HepG2 (cell line): ENCODE results near the gene AUTS2. TPM values are rescaled to one million over a fixed set of nuclear protein-coding genes. Genes with fewer than 3 reads are reported as not detected.

Experiments
- ATAC-seq: fragments of 200-7000 bp; cut with Tn5 transposase; 3 replicates; pipeline ENCODE4 v1.9.1; 2020; ENCODE audit warnings: mild to moderate bottlenecking, moderate library complexity
- BruUV-seq: library from RNA; stranded (reverse); fragments of 400-500 nt; replicated peaks from 2 replicates; lab custom pipeline; 2021; lab: Mats Ljungman, UMichigan
- CTCF ChIA-PET: fragments of 300-600 bp; formaldehyde crosslinking; extraction: SDS; loops from one replicate; lab custom pipeline; 2021; ENCODE audit warnings: low total read pairs, inconsistent platforms, low intra/inter-chr PET ratio; lab: Yijun Ruan, JAX
- POLR2A ChIA-PET: fragments of 350-600 bp; sonication (Branson Sonifier 250); formaldehyde crosslinking; loops from one replicate; lab custom pipeline; 2020; ENCODE audit warnings: antibody characterized with exemption, inconsistent platforms; lab: Yijun Ruan, JAX
- DNase-seq: peaks from one replicate; pipeline ENCODE4 v3.0.0-alpha.2; 2015; ENCODE audit warnings: low spot score
- FAIRE-seq: peaks from 3 replicates; lab custom pipeline; 2011; peaks lifted over from hg19 to GRCh38; lab: Jason Lieb, UNC
- H2AFZ ChIP-seq: one replicate; pipeline ENCODE4 v1.6.1; 2011; ENCODE audit warnings: low read length, inconsistent platforms
- H3K27ac ChIP-seq: fragments of 300-600 bp; 3 replicates; pipeline ENCODE4 v1.8.0; 2011; ENCODE audit warnings: mixed run types, mild to moderate bottlenecking, mixed read lengths, low read length, inconsistent platforms; ENCODE audit not compliant: insufficient read depth; ENCODE audit errors: extremely low read length
- H3K27me3 ChIP-seq, 2 experiments: fragments of 200-600 bp in 1 of 2; 2 replicates in 1 of 2; 3 replicates in 1 of 2; pipeline versions ENCODE4 v1.6.0 to v1.8.0; 2011; ENCODE audit warnings: low read length in 2 of 2, mild to moderate bottlenecking in 2 of 2, moderate library complexity in 2 of 2, inconsistent platforms in 1 of 2; ENCODE audit not compliant: insufficient read depth in 2 of 2, control insufficient read depth in 1 of 2
- H3K36me3 ChIP-seq, 2 experiments: fragments of 200-600 bp in 1 of 2; replicated peaks in 1 of 2; 2 replicates in 1 of 2; 3 replicates in 1 of 2; pipeline versions ENCODE4 v1.5.1 to v1.8.0; 2011; ENCODE audit warnings: low read length in 2 of 2, inconsistent platforms in 1 of 2; ENCODE audit not compliant: insufficient read depth in 2 of 2, control insufficient read depth in 1 of 2
- H3K4me1 ChIP-seq: 2 replicates; pipeline ENCODE4 v1.5.1; 2012; ENCODE audit warnings: low read length, inconsistent platforms; ENCODE audit not compliant: insufficient read depth
- H3K4me2 ChIP-seq: 2 replicates; pipeline ENCODE4 v1.6.0; 2011; ENCODE audit warnings: low read depth, low read length, inconsistent platforms
- H3K4me3 ChIP-seq, 3 experiments: fragments of 200-600 bp in 1 of 3; sonication (generic), shearing (Covaris generic) in 1 of 3; replicated peaks in 1 of 3; 2 replicates each; pipeline ENCODE4 v1.5.1; 2011 to 2016; ENCODE audit warnings: low read length in 3 of 3, inconsistent platforms in 2 of 3, low read depth in 2 of 3, mild to moderate bottlenecking in 2 of 3, control low read depth in 1 of 3, mixed read lengths in 1 of 3; ENCODE audit not compliant: insufficient read depth in 1 of 3
- H3K79me2 ChIP-seq: one replicate; pipeline ENCODE4 v1.6.1; 2011; ENCODE audit warnings: low read length, inconsistent platforms; ENCODE audit not compliant: insufficient read depth
- H3K9ac ChIP-seq: 2 replicates; pipeline ENCODE4 v1.6.0; 2011; ENCODE audit warnings: mild to moderate bottlenecking, low read depth, low read length, inconsistent platforms; ENCODE audit not compliant: insufficient read depth
- H3K9me3 ChIP-seq: 2 replicates; pipeline ENCODE4 v1.5.1; 2012; ENCODE audit warnings: mild to moderate bottlenecking, low read length
- H4K20me1 ChIP-seq: 2 replicates; pipeline ENCODE4 v1.6.0; 2011; ENCODE audit warnings: inconsistent platforms, mild to moderate bottlenecking, low read length, moderate library complexity; ENCODE audit not compliant: insufficient read depth
- ETV5 ChIP-seq: IDR thresholded peaks from 2 replicates; pipeline ENCODE4 v1.6.1; 2018; ENCODE audit warnings: missing biosample characterization, missing genetic modification reagents, inconsistent platforms, borderline replicate concordance
- FOXP1 ChIP-seq, 2 experiments: fragments of 450-650 bp in 1 of 2; IDR thresholded peaks; 2 replicates each; pipeline ENCODE4 v1.6.1; 2017 to 2018; ENCODE audit warnings: antibody characterized with exemption in 1 of 2
- GABPA ChIP-seq, 2 experiments: IDR thresholded peaks; 2 replicates each; pipeline ENCODE4 v1.6.1; 2011 to 2016; ENCODE audit warnings: low read depth in 2 of 2, low read length in 1 of 2, missing biosample characterization in 1 of 2, missing genetic modification characterization in 1 of 2
- GFI1 ChIP-seq: sonication (generic); formaldehyde crosslinking; IDR thresholded peaks from 2 replicates; pipeline ENCODE4 v1.5.0; 2020; ENCODE audit warnings: missing genetic modification reagents, mild to moderate bottlenecking, borderline replicate concordance
- GTF3A ChIP-seq: sonication (generic); formaldehyde crosslinking; conservative IDR thresholded peaks from 2 replicates; pipeline ENCODE4 v1.4.0; 2020; ENCODE audit warnings: mild to moderate bottlenecking, missing genetic modification reagents
- PHF5A ChIP-seq: IDR thresholded peaks from one replicate; pipeline ENCODE4 v1.6.1; 2018; ENCODE audit warnings: low read depth, missing genetic modification reagents; ENCODE audit not compliant: unreplicated experiment
- PRMT3 ChIP-seq: sonication (generic); formaldehyde crosslinking; IDR thresholded peaks from 2 replicates; pipeline ENCODE4 v1.8.1; 2022; ENCODE audit warnings: low read depth, mild to moderate bottlenecking, moderate library complexity, missing genetic modification reagents, borderline replicate concordance
- THYN1 ChIP-seq: sonication (generic); formaldehyde crosslinking; IDR thresholded peaks from 2 replicates; pipeline ENCODE4 v1.8.1; 2023; ENCODE audit warnings: low read depth, mild to moderate bottlenecking, moderate library complexity, missing genetic modification reagents, borderline replicate concordance
- U2AF1 ChIP-seq: fragments of 200-400 bp; formaldehyde crosslinking; optimal IDR thresholded peaks from 2 replicates; pipeline ENCODE3; 2017; ENCODE audit warnings: mild to moderate bottlenecking, low read depth, low read length
- XRCC5 ChIP-seq: fragments of 200-400 bp; formaldehyde crosslinking; optimal IDR thresholded peaks from 2 replicates; pipeline ENCODE3; 2017; ENCODE audit warnings: mild to moderate bottlenecking, low read length
- WGBS: methylation state at CpG from one replicate; pipeline ENCODE4 v1.1.6; 2017; ENCODE audit warnings: low lambda C conversion rate; 5-methylcytosine and 5-hydroxymethylcytosine counted together
- in situ Hi-C: cut with HindIII; loops from 2 replicates; pipeline ENCODE4 v1.10.0; 2017; ENCODE audit warnings: low pct_unique_long_range_greater_than_20kb; ENCODE audit not compliant: extremely low pct_ligation_motif_present
- intact Hi-C: fragments of 100-400 bp; cut with micrococcal nuclease; formaldehyde crosslinking; loops from one replicate; pipeline ENCODE4 v1.10.0; 2022; ENCODE audit not compliant: unreplicated experiment
- polyA plus RNA-seq, 8 experiments: library from polyadenylated mRNA; depleted of rRNA in 3 of 8; stranded (reverse) in 7 of 8; unstranded in 1 of 8; fragments of >200 nt; fragmentation: Illumina TruSeq in 4 of 8; extraction: Trizol in 4 of 8; gene quantifications; 2 replicates each; pipeline versions ENCODE4 v1.2.1 to v1.2.3, GENCODE V29; 2011 to 2016; ENCODE audit warnings: low read depth in 4 of 8, missing spikeins in 1 of 8, mixed read lengths in 1 of 8; ENCODE audit not compliant: insufficient read depth in 1 of 8
- total RNA-seq, 5 experiments: library from RNA; depleted of rRNA; stranded (reverse); fragments of >200 nt; fragmentation: Illumina TruSeq; extraction: Trizol; gene quantifications; 2 replicates each; pipeline ENCODE4 v1.2.3, GENCODE V29; 2016; ENCODE audit warnings: low read depth in 1 of 5
- TF ChIP-seq, protein P1 (sequence below): sonication (generic); formaldehyde crosslinking; IDR thresholded peaks from 2 replicates; pipeline ENCODE4 v1.8.0; 2022; ENCODE audit warnings: missing genetic modification reagents, mild to moderate bottlenecking, borderline replicate concordance
- TF ChIP-seq, protein P2 (sequence below): IDR thresholded peaks from 2 replicates; pipeline ENCODE4 v1.6.1; 2016; ENCODE audit warnings: missing compliant biosample characterization, missing genetic modification reagents, borderline replicate concordance
- TF ChIP-seq, protein P3 (sequence below): sonication (generic); formaldehyde crosslinking; IDR thresholded peaks from 2 replicates; pipeline ENCODE4 v1.4.0; 2020; ENCODE audit warnings: mild to moderate bottlenecking, missing genetic modification reagents
- TF ChIP-seq, protein P4 (sequence below): sonication (generic); formaldehyde crosslinking; IDR thresholded peaks from 2 replicates; pipeline ENCODE4 v1.5.1; 2020; ENCODE audit warnings: mild to moderate bottlenecking, moderate library complexity, missing genetic modification reagents

Gene AUTS2
- total and polyA plus RNA-seq, 2 of the 13 experiments (the other 11 are each of a cell fraction or from before 2014, with no cell fraction given): 0.38 TPM; not detected in 1

DNA sequence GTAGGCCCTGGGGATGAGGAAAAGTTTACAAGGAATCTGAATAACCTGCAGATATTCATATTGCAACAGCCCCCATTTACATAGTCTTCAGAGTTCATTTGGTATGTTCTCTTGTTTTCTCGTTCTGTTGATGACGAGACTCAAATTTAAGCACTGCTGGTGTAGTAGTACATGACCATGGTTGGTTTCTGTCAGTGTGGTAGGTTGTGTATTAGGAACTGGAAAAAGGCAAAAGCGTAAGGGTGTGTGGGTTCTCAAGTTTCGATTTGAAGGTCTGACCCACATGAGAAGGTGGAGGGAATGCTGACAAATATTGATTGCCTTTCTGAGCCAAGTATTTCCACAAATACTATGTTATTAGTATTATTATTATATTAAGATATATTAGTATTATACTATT is 151.7 kb downstream of the AUTS2 start:
- WGBS: 30% methylated on average over 4 of the region's 4 CpGs
- no peak overlapping the region for H3K9ac ChIP-seq
- H3K4me1 ChIP-seq: no peaks in the 10 kb centered on the region
- DNase-seq (no peak), FAIRE-seq (no peak), ATAC-seq (no peak)
- H2AFZ ChIP-seq: no peak overlapping the region
- H4K20me1 ChIP-seq: no peaks in the 10 kb centered on the region
- intact Hi-C loops (no loop called here), in situ Hi-C loops (no loop called here)
- H3K9me3 ChIP-seq: no peaks in the 10 kb centered on the region
- H3K27ac ChIP-seq: no peak overlapping the region
- H3K79me2 ChIP-seq: no peaks in the 10 kb centered on the region
- POLR2A ChIA-PET: no interaction called here
- no peak overlapping the region for H3K4me3 ChIP-seq
- CTCF ChIA-PET: no interaction called here
- no TSS peak for BruUV-seq
- H3K4me2 ChIP-seq: no peak overlapping the region
- H3K36me3 ChIP-seq: no peaks in the 10 kb centered on the region
- H3K27me3 ChIP-seq: no peaks in the 10 kb centered on the region
- TF ChIP-seq PHF5A (CRISPR knock-in tag) (no peak), PRMT3 (no peak), GABPA (IDR thresholded peaks at IDR 0.05; ENCODE audit: low read depth, low read length) (no peak), GABPA (CRISPR knock-in tag; IDR thresholded peaks at IDR 0.05; ENCODE audit: low read depth) (no peak), XRCC5 (no peak), GTF3A (CRISPR knock-in tag) (no peak), THYN1 (CRISPR knock-in tag) (no peak), U2AF1 (no peak), GFI1 (CRISPR knock-in tag) (no peak), FOXP1 (IDR thresholded peaks at IDR 0.05) (no peak), FOXP1 (CRISPR knock-in tag; IDR thresholded peaks at IDR 0.05) (no peak), ETV5 (CRISPR knock-in tag) (no peak)
- TF ChIP-seq, protein P1, sequence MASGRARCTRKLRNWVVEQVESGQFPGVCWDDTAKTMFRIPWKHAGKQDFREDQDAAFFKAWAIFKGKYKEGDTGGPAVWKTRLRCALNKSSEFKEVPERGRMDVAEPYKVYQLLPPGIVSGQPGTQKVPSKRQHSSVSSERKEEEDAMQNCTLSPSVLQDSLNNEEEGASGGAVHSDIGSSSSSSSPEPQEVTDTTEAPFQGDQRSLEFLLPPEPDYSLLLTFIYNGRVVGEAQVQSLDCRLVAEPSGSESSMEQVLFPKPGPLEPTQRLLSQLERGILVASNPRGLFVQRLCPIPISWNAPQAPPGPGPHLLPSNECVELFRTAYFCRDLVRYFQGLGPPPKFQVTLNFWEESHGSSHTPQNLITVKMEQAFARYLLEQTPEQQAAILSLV: no peak
- TF ChIP-seq, protein P2, sequence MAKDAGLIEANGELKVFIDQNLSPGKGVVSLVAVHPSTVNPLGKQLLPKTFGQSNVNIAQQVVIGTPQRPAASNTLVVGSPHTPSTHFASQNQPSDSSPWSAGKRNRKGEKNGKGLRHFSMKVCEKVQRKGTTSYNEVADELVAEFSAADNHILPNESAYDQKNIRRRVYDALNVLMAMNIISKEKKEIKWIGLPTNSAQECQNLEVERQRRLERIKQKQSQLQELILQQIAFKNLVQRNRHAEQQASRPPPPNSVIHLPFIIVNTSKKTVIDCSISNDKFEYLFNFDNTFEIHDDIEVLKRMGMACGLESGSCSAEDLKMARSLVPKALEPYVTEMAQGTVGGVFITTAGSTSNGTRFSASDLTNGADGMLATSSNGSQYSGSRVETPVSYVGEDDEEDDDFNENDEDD (CRISPR knock-in tag): no peak
- TF ChIP-seq, protein P3, sequence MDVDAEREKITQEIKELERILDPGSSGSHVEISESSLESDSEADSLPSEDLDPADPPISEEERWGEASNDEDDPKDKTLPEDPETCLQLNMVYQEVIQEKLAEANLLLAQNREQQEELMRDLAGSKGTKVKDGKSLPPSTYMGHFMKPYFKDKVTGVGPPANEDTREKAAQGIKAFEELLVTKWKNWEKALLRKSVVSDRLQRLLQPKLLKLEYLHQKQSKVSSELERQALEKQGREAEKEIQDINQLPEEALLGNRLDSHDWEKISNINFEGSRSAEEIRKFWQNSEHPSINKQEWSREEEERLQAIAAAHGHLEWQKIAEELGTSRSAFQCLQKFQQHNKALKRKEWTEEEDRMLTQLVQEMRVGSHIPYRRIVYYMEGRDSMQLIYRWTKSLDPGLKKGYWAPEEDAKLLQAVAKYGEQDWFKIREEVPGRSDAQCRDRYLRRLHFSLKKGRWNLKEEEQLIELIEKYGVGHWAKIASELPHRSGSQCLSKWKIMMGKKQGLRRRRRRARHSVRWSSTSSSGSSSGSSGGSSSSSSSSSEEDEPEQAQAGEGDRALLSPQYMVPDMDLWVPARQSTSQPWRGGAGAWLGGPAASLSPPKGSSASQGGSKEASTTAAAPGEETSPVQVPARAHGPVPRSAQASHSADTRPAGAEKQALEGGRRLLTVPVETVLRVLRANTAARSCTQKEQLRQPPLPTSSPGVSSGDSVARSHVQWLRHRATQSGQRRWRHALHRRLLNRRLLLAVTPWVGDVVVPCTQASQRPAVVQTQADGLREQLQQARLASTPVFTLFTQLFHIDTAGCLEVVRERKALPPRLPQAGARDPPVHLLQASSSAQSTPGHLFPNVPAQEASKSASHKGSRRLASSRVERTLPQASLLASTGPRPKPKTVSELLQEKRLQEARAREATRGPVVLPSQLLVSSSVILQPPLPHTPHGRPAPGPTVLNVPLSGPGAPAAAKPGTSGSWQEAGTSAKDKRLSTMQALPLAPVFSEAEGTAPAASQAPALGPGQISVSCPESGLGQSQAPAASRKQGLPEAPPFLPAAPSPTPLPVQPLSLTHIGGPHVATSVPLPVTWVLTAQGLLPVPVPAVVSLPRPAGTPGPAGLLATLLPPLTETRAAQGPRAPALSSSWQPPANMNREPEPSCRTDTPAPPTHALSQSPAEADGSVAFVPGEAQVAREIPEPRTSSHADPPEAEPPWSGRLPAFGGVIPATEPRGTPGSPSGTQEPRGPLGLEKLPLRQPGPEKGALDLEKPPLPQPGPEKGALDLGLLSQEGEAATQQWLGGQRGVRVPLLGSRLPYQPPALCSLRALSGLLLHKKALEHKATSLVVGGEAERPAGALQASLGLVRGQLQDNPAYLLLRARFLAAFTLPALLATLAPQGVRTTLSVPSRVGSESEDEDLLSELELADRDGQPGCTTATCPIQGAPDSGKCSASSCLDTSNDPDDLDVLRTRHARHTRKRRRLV: no peak
- TF ChIP-seq, protein P4, sequence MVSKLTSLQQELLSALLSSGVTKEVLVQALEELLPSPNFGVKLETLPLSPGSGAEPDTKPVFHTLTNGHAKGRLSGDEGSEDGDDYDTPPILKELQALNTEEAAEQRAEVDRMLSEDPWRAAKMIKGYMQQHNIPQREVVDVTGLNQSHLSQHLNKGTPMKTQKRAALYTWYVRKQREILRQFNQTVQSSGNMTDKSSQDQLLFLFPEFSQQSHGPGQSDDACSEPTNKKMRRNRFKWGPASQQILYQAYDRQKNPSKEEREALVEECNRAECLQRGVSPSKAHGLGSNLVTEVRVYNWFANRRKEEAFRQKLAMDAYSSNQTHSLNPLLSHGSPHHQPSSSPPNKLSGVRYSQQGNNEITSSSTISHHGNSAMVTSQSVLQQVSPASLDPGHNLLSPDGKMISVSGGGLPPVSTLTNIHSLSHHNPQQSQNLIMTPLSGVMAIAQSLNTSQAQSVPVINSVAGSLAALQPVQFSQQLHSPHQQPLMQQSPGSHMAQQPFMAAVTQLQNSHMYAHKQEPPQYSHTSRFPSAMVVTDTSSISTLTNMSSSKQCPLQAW (CRISPR knock-in tag): no peak
